MCF 10A (cell line): ENCODE measurements around the gene NQO1. TPM values are rescaled to one million over a fixed set of nuclear protein-coding genes. Genes with fewer than 3 reads are reported as not detected.
A peak's percentile ranks its signal among the peaks of the same experiment; 100 is the strongest.

Experiments used
- BruUV-seq: library from RNA; stranded (reverse); fragments of 400-500 nt; replicated peaks from 2 replicates; lab custom pipeline; 2021; lab: Mats Ljungman, UMichigan
- CTCF ChIA-PET: fragments of 300-600 bp; sonication (Branson Sonifier 250); formaldehyde crosslinking; extraction: SDS; loops from one replicate; lab custom pipeline; 2021; ENCODE audit warnings: antibody characterized with exemption, inconsistent platforms; lab: Yijun Ruan, JAX
- POLR2A ChIA-PET: fragments of 300-600, 350-650 bp; sonication (Branson Sonifier 250); formaldehyde crosslinking; extraction: SDS; loops from one replicate; lab custom pipeline; 2020; ENCODE audit warnings: antibody characterized with exemption, inconsistent platforms; lab: Yijun Ruan, JAX
- DNase-seq: peaks from one replicate; pipeline ENCODE4 v3.0.0-alpha.2; 2018; ENCODE audit not compliant: unreplicated experiment
- H3K27ac Mint-ChIP-seq: one replicate; pipeline ENCODE4 v1.8.0; 2022; ENCODE audit warnings: mild to moderate bottlenecking, low read depth, mixed read lengths; ENCODE audit not compliant: unreplicated experiment
- H3K27me3 Mint-ChIP-seq: one replicate; pipeline ENCODE4 v1.8.0; 2022; ENCODE audit warnings: mixed read lengths; ENCODE audit not compliant: insufficient read depth, unreplicated experiment
- H3K36me3 Mint-ChIP-seq: one replicate; pipeline ENCODE4 v1.8.0; 2022; ENCODE audit warnings: mild to moderate bottlenecking, moderate library complexity, mixed read lengths; ENCODE audit not compliant: insufficient read depth, unreplicated experiment
- H3K4me1 Mint-ChIP-seq: one replicate; pipeline ENCODE4 v1.8.0; 2022; ENCODE audit warnings: mixed read lengths; ENCODE audit not compliant: insufficient read depth, unreplicated experiment
- H3K4me3 Mint-ChIP-seq: one replicate; pipeline ENCODE4 v1.8.0; 2022; ENCODE audit warnings: mild to moderate bottlenecking, moderate library complexity, mixed read lengths; ENCODE audit not compliant: unreplicated experiment
- H3K9me3 Mint-ChIP-seq: one replicate; pipeline ENCODE4 v1.8.0; 2022; ENCODE audit warnings: mixed read lengths; ENCODE audit not compliant: unreplicated experiment
- intact Hi-C: fragments of 100-400 bp; cut with micrococcal nuclease; formaldehyde crosslinking; loops from 2 replicates; pipeline ENCODE4 v1.14.1; 2022
- total RNA-seq: library from RNA; stranded (reverse); gene quantifications from 2 replicates; pipeline ENCODE4 v1.2.3, GENCODE V29; 2022
- TF ChIP-seq, protein P1 (sequence below): fragments of 200-600 bp; IDR thresholded peaks from one replicate; pipeline ENCODE4 v1.8.0; 2022; ENCODE audit warnings: antibody characterized with exemption, mild to moderate bottlenecking; ENCODE audit not compliant: unreplicated experiment

The NQO1 gene
- total RNA-seq, 1 experiment from 2014 or later = 140 TPM

GRCh38 chr16:69744363-69745231 is 18.2 kb upstream of the NQO1 start:
- ChIA-PET POLR2A (interaction anchor here (0.8 to 1.5 kb wide), 2 partner anchors 10 to 18 kb away, joined by 5 to 9 read pairs; partner anchors contain the start of genes NOB1 and NQO1), CTCF (interaction anchor here (1.0 to 2.6 kb wide), 2 partner anchors 10 to 18 kb away, joined by 3 to 9 read pairs; partner anchors contain the start of genes NOB1 and NQO1)
- TF ChIP-seq, protein P1, sequence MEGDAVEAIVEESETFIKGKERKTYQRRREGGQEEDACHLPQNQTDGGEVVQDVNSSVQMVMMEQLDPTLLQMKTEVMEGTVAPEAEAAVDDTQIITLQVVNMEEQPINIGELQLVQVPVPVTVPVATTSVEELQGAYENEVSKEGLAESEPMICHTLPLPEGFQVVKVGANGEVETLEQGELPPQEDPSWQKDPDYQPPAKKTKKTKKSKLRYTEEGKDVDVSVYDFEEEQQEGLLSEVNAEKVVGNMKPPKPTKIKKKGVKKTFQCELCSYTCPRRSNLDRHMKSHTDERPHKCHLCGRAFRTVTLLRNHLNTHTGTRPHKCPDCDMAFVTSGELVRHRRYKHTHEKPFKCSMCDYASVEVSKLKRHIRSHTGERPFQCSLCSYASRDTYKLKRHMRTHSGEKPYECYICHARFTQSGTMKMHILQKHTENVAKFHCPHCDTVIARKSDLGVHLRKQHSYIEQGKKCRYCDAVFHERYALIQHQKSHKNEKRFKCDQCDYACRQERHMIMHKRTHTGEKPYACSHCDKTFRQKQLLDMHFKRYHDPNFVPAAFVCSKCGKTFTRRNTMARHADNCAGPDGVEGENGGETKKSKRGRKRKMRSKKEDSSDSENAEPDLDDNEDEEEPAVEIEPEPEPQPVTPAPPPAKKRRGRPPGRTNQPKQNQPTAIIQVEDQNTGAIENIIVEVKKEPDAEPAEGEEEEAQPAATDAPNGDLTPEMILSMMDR = no peak
- intact Hi-C loops = no loop called here
- BruUV-seq = no TSS peak
- Mint-ChIP-seq H3K4me1 (peaks cover 11% of the 10 kb centered on the region), H3K9me3 (no peaks in the 10 kb centered on the region), H3K4me3 (no peak overlapping the region), H3K27ac (no peak overlapping the region), H3K36me3 (peaks cover 95% of the 10 kb centered on the region), H3K27me3 (no peaks in the 10 kb centered on the region)
- no peak for DNase-seq

GRCh38 chr16:69741951-69742904 is 15.9 kb upstream of the NQO1 start:
- Mint-ChIP-seq H3K36me3 (peaks cover 83% of the 10 kb centered on the region), H3K9me3 (no peaks in the 10 kb centered on the region), H3K27ac (no peak overlapping the region), H3K4me3 (no peak overlapping the region), H3K4me1 (peaks cover 11% of the 10 kb centered on the region), H3K27me3 (no peaks in the 10 kb centered on the region)
- intact Hi-C loops = no loop called here
- BruUV-seq = TSS peak; percentile 75
- TF ChIP-seq, protein P1 = no peak
- ChIA-PET POLR2A (interaction anchor here (0.7 to 5.2 kb wide), 8 partner anchors 11 to 294 kb away, joined by 3 to 63 read pairs (median 7); partner anchors contain the start of genes NOB1, NQO1 and WWP2), CTCF (interaction anchor here (0.6 to 2.1 kb wide), 6 partner anchors 9 to 33 kb away, joined by 3 to 11 read pairs (median 5); partner anchors contain the start of genes NOB1 and NQO1)
- DNase-seq = peak; percentile 91

DNA sequence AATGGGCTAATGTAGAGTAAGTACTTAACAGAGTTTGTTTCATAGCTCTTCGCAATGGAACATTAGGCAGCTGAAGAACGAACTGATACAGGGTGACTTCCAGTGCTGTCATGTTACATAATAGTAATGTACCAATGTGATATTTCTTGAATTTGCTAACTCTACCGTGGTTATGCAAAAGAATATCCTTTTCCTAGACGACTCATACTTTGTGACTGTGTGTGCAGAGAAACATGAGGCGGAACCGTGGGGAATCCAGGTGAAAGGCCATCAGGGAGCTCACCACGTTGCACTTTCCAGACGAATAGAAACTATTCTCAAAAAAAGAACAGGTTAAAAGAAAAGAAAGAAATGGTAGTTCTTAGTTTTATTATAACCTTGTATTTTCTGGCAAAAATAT is 15.2 kb upstream of the NQO1 start:
- Mint-ChIP-seq H3K36me3 (peaks cover 76% of the 10 kb centered on the region), H3K9me3 (no peaks in the 10 kb centered on the region), H3K4me3 (no peak overlapping the region), H3K27ac (no peak overlapping the region), H3K27me3 (no peaks in the 10 kb centered on the region), H3K4me1 (peaks cover 11% of the 10 kb centered on the region)
- DNase-seq = peak; percentile 55
- TF ChIP-seq, protein P1 = no peak
- ChIA-PET POLR2A (interaction anchor here (0.7 to 5.2 kb wide), 7 partner anchors 10 to 293 kb away, joined by 3 to 63 read pairs (median 7); partner anchors contain the start of genes NOB1, NQO1 and WWP2), CTCF (interaction anchor here (0.6 to 2.1 kb wide), 8 partner anchors 10 to 35 kb away, joined by 3 to 11 read pairs (median 4); partner anchors contain the start of genes NOB1 and NQO1)
- BruUV-seq = no TSS peak
- intact Hi-C loops = no loop called here
